HG03108 (cell line): ENCODE results near the gene NEDD8.
"Not testable (repeated sequence)": the region's sequence is repeated elsewhere in the genome, so short reads cannot be mapped to it uniquely, and the experiment has no call there.

ENCODE experiments used
- ATAC-seq: cut with Tn5 transposase; IDR thresholded peaks from one replicate; pipeline ENCODE4 v1.9.1; 2021; ENCODE audit warnings: moderate library complexity; ENCODE audit not compliant: unreplicated experiment

Gene NEDD8

GRCh38 chr14:24249230-24250021 lies 17.3 kb upstream of the NEDD8 start:
- no peak for ATAC-seq

GRCh38 chr14:24247422-24247821 lies 15.3 kb upstream of the NEDD8 start:
- no peak for ATAC-seq

GRCh38 chr14:24246765-24247212 lies 14.6 kb upstream of the NEDD8 start:
- no peak for ATAC-seq

GRCh38 chr14:24245350-24245749 lies 13.2 kb upstream of the NEDD8 start:
- not testable (repeated sequence) for ATAC-seq

GRCh38 chr14:24243336-24243836 lies 11.2 kb upstream of the NEDD8 start:
- no peak for ATAC-seq

- ATAC-seq, result peak; percentile 70
Measured at GRCh38 chr14:24241829-24242443, 9.8 kb upstream of the NEDD8 start.

- ATAC-seq, result no peak
Measured at GRCh38 chr14:24240110-24240918, 8.1 kb upstream of the NEDD8 start.

GRCh38 chr14:24238527-24239037 lies 6.4 kb upstream of the NEDD8 start:
- ATAC-seq, result no peak

- ATAC-seq, result no peak
Measured at GRCh38 chr14:24238123-24238522, 6.0 kb upstream of the NEDD8 start.

- ATAC-seq, result no peak
Measured at GRCh38 chr14:24237463-24237955, 5.3 kb upstream of the NEDD8 start.

- no peak for ATAC-seq
Measured at GRCh38 chr14:24236689-24237462, 4.7 kb upstream of the NEDD8 start.

GRCh38 chr14:24235804-24236688 lies 3.9 kb upstream of the NEDD8 start:
- ATAC-seq, result no peak

- ATAC-seq, result no peak
Measured at GRCh38 chr14:24234095-24235005, 2.2 kb upstream of the NEDD8 start.

GRCh38 chr14:24233538-24233866 lies 1.3 kb upstream of the NEDD8 start:
- no peak for ATAC-seq

GRCh38 chr14:24232645-24233537 lies 724 bp upstream of the NEDD8 start, which contains the start of gene GMPR2:
GMPR2 (plus strand) TSS chr14:24232929; CDS start chr14:24233254, 325 bp downstream.
- ATAC-seq, result peak; percentile 37

GRCh38 chr14:24231263-24232120 lies 675 bp downstream of the NEDD8 start:
- ATAC-seq, result no peak
